HEK293 (cell line): ENCODE data around the gene SARM1.
A peak's percentile ranks its signal among the peaks of the same experiment; 100 is the strongest.

ENCODE experiments used
- CTCF ChIP-seq: fragments of 450-650 bp; formaldehyde crosslinking; IDR thresholded peaks from 2 replicates; pipeline ENCODE4 v1.5.1; 2016; ENCODE audit warnings: missing biosample characterization, missing genetic modification characterization
- IKZF3 ChIP-seq: fragments of 450-650 bp; IDR thresholded peaks from 2 replicates; pipeline ENCODE4 v1.5.0; 2018; ENCODE audit warnings: missing biosample characterization, mild to moderate bottlenecking, missing genetic modification characterization, moderate library complexity
- KLF7 ChIP-seq: fragments of 450-650 bp; formaldehyde crosslinking; IDR thresholded peaks from 2 replicates; pipeline ENCODE4 v1.5.1; 2016; ENCODE audit warnings: missing biosample characterization, missing genetic modification characterization, borderline replicate concordance
- PRDM6 ChIP-seq: fragments of 450-650 bp; formaldehyde crosslinking; IDR thresholded peaks from 2 replicates; pipeline ENCODE4 v1.5.1; 2017; ENCODE audit warnings: missing biosample characterization, missing genetic modification characterization
- TRIM28 ChIP-seq: IDR thresholded peaks from 2 replicates; pipeline ENCODE4 v1.6.1; 2011; ENCODE audit warnings: low read length, control low read depth, borderline replicate concordance
- TSHZ1 ChIP-seq: fragments of 450-650 bp; formaldehyde crosslinking; IDR thresholded peaks from 2 replicates; pipeline ENCODE4 v1.5.1; 2016; ENCODE audit warnings: missing biosample characterization, missing genetic modification characterization, borderline replicate concordance
- ZBTB21 ChIP-seq: fragments of 450-650 bp; formaldehyde crosslinking; IDR thresholded peaks from 2 replicates; pipeline ENCODE4 v1.5.1; 2017; ENCODE audit warnings: missing biosample characterization, missing genetic modification characterization
- ZFP3 ChIP-seq: fragments of 450-650 bp; formaldehyde crosslinking; IDR thresholded peaks from 2 replicates; pipeline ENCODE4 v1.5.1; 2016; ENCODE audit warnings: low read depth, missing biosample characterization, missing genetic modification characterization
- ZNF155 ChIP-seq: fragments of 450-650 bp; formaldehyde crosslinking; IDR thresholded peaks from 2 replicates; pipeline ENCODE4 v1.5.1; 2016; ENCODE audit warnings: missing biosample characterization, missing genetic modification characterization
- ZNF202 ChIP-seq: fragments of 450-650 bp; formaldehyde crosslinking; IDR thresholded peaks from 2 replicates; pipeline ENCODE4 v1.5.1; 2016; ENCODE audit warnings: missing biosample characterization, missing genetic modification characterization, borderline replicate concordance
- ZNF26 ChIP-seq: fragments of 450-650 bp; formaldehyde crosslinking; IDR thresholded peaks from 2 replicates; pipeline ENCODE4 v1.5.1; 2016; ENCODE audit warnings: missing biosample characterization, missing genetic modification characterization
- ZNF266 ChIP-seq: fragments of 450-650 bp; formaldehyde crosslinking; IDR thresholded peaks from 2 replicates; pipeline ENCODE4 v1.5.1; 2016; ENCODE audit warnings: missing biosample characterization, missing genetic modification characterization, low read depth
- ZNF362 ChIP-seq: fragments of 450-650 bp; formaldehyde crosslinking; IDR thresholded peaks from 2 replicates; pipeline ENCODE4 v1.5.1; 2016; ENCODE audit warnings: missing biosample characterization, missing genetic modification characterization
- ZNF37A ChIP-seq: fragments of 450-650 bp; IDR thresholded peaks from 2 replicates; pipeline ENCODE4 v1.5.1; 2018; ENCODE audit warnings: missing biosample characterization, missing genetic modification characterization
- ZNF416 ChIP-seq: fragments of 450-650 bp; formaldehyde crosslinking; IDR thresholded peaks from 2 replicates; pipeline ENCODE4 v1.5.1; 2016; ENCODE audit warnings: missing biosample characterization, missing genetic modification characterization
- ZNF433 ChIP-seq: fragments of 450-650 bp; formaldehyde crosslinking; IDR thresholded peaks from 2 replicates; pipeline ENCODE4 v1.5.1; 2016; ENCODE audit warnings: missing biosample characterization, missing genetic modification characterization, low read depth
- ZNF48 ChIP-seq: fragments of 450-650 bp; formaldehyde crosslinking; IDR thresholded peaks from 2 replicates; pipeline ENCODE4 v1.5.1; 2016; ENCODE audit warnings: missing biosample characterization, missing genetic modification characterization
- ZNF571 ChIP-seq: fragments of 450-650 bp; formaldehyde crosslinking; IDR thresholded peaks from 2 replicates; pipeline ENCODE4 v1.5.0; 2017; ENCODE audit warnings: missing biosample characterization, missing genetic modification characterization
- ZNF600 ChIP-seq: fragments of 450-650 bp; formaldehyde crosslinking; IDR thresholded peaks from 2 replicates; pipeline ENCODE4 v1.5.1; 2016; ENCODE audit warnings: missing biosample characterization, missing genetic modification characterization
- ZNF623 ChIP-seq: fragments of 450-650 bp; formaldehyde crosslinking; IDR thresholded peaks from 2 replicates; pipeline ENCODE4 v1.5.1; 2016; ENCODE audit warnings: missing biosample characterization, missing genetic modification characterization
- ZNF701 ChIP-seq: fragments of 450-650 bp; formaldehyde crosslinking; IDR thresholded peaks from 2 replicates; pipeline ENCODE4 v1.5.1; 2016; ENCODE audit warnings: missing biosample characterization, missing genetic modification characterization
- ZNF76 ChIP-seq: fragments of 450-650 bp; formaldehyde crosslinking; IDR thresholded peaks from 2 replicates; pipeline ENCODE4; 2016; ENCODE audit warnings: low read depth, missing biosample characterization, missing genetic modification characterization, borderline replicate concordance
- ZNF791 ChIP-seq: fragments of 450-650 bp; formaldehyde crosslinking; IDR thresholded peaks from 2 replicates; pipeline ENCODE4 v1.5.1; 2016; ENCODE audit warnings: missing biosample characterization, missing genetic modification characterization
- ZNF843 ChIP-seq: fragments of 450-650 bp; formaldehyde crosslinking; IDR thresholded peaks from 2 replicates; pipeline ENCODE4 v1.5.1; 2016; ENCODE audit warnings: missing biosample characterization, missing genetic modification characterization
- TF ChIP-seq, protein P1 (sequence below): fragments of 450-650 bp; formaldehyde crosslinking; conservative IDR thresholded peaks from 2 replicates; pipeline ENCODE4 v1.5.1; 2016; ENCODE audit warnings: low read depth, missing biosample characterization, missing genetic modification characterization

The SARM1 gene

DNA sequence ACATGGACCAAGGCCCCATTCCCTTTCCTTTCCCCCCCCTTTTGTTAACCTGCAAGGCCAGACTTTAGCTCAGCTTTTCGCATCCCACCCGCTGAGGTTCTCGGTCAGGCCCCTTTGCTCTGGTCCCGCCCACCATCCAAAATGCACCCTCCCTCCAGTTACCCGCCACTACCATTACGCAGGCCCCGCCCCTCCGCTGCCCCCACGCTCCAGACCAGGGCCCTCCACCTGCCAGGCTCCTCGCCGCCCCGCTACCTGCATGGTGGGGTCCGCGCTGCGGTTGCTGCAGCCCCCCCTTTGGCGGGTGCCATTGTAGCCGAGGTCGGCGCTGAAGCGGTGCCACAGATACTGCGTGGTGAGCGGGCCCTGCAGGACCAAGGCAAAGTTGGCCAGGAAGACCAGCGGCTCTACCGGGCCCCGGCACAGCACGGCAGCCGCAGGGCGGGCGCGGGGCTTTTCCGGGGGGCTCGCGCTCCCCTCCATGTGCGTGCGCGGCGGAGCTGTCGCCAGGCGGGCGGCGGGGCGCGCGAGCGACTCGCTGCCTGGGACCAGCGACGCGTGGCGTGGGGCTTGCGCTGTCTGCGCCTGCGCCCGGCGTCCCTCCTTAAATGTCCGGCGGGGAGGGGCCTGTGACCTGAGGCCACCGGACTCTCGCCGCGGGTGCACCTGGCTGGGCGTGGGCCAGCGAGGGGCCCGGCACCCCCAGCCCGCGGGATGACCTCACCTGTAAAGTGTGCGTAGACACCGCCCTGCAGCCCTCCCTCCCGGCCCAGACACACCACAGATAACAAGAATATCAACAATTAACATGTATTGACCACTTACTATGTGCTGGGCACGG lies 34.4 kb downstream of the SARM1 start, which contains the start of gene SLC46A1 (continued):
- no peak for TF ChIP-seq TSHZ1 (tag by site-specific recombination)
- no peak for TF ChIP-seq ZNF701 (tag by site-specific recombination)
- no peak for TF ChIP-seq ZNF266 (tag by site-specific recombination)
- no peak for TF ChIP-seq TRIM28
- TF ChIP-seq ZBTB21 (tag by site-specific recombination), result no peak
- no peak for TF ChIP-seq ZNF362
- no peak for TF ChIP-seq ZFP3 (tag by site-specific recombination)
- TF ChIP-seq ZNF26 (tag by site-specific recombination), result no peak
- no peak; the same call in 1 of the 2 replicates for TF ChIP-seq ZNF76 (tag by site-specific recombination)
- TF ChIP-seq ZNF202, result no peak
- TF ChIP-seq ZNF623 (tag by site-specific recombination), result no peak
- no peak for TF ChIP-seq ZNF416 (tag by site-specific recombination)
- no peak for TF ChIP-seq ZNF48 (tag by site-specific recombination)
- no peak for TF ChIP-seq CTCF (tag by site-specific recombination)
- peak; percentile 73; the same call in 1 of the 2 replicates for TF ChIP-seq KLF7
- no peak for TF ChIP-seq IKZF3 (tag by site-specific recombination)
- TF ChIP-seq ZNF791 (tag by site-specific recombination), result no peak
- TF ChIP-seq PRDM6 (tag by site-specific recombination), result no peak
- no peak for TF ChIP-seq ZNF37A (tag by site-specific recombination)
- peak; percentile 97 for TF ChIP-seq ZNF600 (tag by site-specific recombination)
- TF ChIP-seq, protein P1, sequence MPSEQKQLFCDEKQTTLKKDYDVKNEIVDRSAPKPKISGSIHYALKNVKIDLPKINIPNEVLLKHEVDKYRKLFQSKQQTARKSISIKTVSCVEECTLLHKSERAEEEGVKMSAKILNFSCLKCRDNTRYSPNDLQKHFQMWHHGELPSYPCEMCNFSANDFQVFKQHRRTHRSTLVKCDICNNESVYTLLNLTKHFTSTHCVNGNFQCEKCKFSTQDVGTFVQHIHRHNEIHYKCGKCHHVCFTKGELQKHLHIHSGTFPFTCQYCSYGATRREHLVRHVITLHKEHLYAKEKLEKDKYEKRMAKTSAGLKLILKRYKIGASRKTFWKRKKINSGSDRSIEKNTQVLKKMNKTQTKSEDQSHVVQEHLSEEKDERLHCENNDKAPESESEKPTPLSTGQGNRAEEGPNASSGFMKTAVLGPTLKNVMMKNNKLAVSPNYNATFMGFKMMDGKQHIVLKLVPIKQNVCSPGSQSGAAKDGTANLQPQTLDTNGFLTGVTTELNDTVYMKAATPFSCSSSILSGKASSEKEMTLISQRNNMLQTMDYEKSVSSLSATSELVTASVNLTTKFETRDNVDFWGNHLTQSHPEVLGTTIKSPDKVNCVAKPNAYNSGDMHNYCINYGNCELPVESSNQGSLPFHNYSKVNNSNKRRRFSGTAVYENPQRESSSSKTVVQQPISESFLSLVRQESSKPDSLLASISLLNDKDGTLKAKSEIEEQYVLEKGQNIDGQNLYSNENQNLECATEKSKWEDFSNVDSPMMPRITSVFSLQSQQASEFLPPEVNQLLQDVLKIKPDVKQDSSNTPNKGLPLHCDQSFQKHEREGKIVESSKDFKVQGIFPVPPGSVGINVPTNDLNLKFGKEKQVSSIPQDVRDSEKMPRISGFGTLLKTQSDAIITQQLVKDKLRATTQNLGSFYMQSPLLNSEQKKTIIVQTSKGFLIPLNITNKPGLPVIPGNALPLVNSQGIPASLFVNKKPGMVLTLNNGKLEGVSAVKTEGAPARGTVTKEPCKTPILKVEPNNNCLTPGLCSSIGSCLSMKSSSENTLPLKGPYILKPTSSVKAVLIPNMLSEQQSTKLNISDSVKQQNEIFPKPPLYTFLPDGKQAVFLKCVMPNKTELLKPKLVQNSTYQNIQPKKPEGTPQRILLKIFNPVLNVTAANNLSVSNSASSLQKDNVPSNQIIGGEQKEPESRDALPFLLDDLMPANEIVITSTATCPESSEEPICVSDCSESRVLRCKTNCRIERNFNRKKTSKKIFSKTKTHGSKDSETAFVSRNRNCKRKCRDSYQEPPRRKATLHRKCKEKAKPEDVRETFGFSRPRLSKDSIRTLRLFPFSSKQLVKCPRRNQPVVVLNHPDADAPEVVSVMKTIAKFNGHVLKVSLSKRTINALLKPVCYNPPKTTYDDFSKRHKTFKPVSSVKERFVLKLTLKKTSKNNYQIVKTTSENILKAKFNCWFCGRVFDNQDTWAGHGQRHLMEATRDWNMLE (tag by site-specific recombination), result no peak
- no peak for TF ChIP-seq ZNF571 (tag by site-specific recombination)
- TF ChIP-seq ZNF155 (tag by site-specific recombination), result no peak
- peak; percentile 45; the same call in 1 of the 2 replicates for TF ChIP-seq ZNF843 (tag by site-specific recombination)
- no peak for TF ChIP-seq ZNF433
